Memory B cell (primary cell): Measurements from ENCODE around the gene CHRNB1.

Experiments
- ATAC-seq: fragments of 150-1000 bp; cut with Tn5 transposase; 2 replicates; pipeline ENCODE4 v1.10.0; 2021; ENCODE audit warnings: low read depth, mild to moderate bottlenecking, moderate library complexity
- DNase-seq, 2 donors: peaks; one replicate each; pipeline ENCODE4 v3.0.0; 2022; ENCODE audit warnings: low spot score in 2 of 2
- H3K27ac Mint-ChIP-seq: one replicate; pipeline ENCODE4 v1.8.0; 2022; ENCODE audit warnings: mild to moderate bottlenecking, moderate library complexity, mixed read lengths
- H3K27me3 Mint-ChIP-seq: one replicate; pipeline ENCODE4 v1.8.0; 2022; ENCODE audit warnings: mixed read lengths
- H3K36me3 Mint-ChIP-seq: one replicate; pipeline ENCODE4 v1.8.0; 2022; ENCODE audit warnings: mild to moderate bottlenecking, mixed read lengths
- H3K4me1 Mint-ChIP-seq: one replicate; pipeline ENCODE4 v1.8.0; 2022; ENCODE audit warnings: mixed read lengths
- H3K4me3 Mint-ChIP-seq: one replicate; pipeline ENCODE4 v1.8.0; 2022; ENCODE audit warnings: mild to moderate bottlenecking, moderate library complexity, mixed read lengths
- H3K9me3 Mint-ChIP-seq: one replicate; pipeline ENCODE4 v1.8.0; 2022; ENCODE audit warnings: mixed read lengths

CHRNB1 gene

GRCh38 chr17:7484067-7484918 lies 39.4 kb downstream of the CHRNB1 start, which contains the start of gene POLR2A:
Gene POLR2A, plus strand, starts transcription at chr17:7484366.
- no peaks in the 10 kb centered on the region for H3K9me3 Mint-ChIP-seq
- H3K36me3 Mint-ChIP-seq, result peaks cover 6% of the 10 kb centered on the region
- peak within 1 kb of the TSS; percentile 100 for H3K27ac Mint-ChIP-seq
- peak; percentile 100 for DNase-seq
- no peaks in the 10 kb centered on the region for H3K27me3 Mint-ChIP-seq
- H3K4me3 Mint-ChIP-seq, result peak within 1 kb of the TSS; percentile 99
- H3K4me1 Mint-ChIP-seq, result peaks cover 56% of the 10 kb centered on the region
- ATAC-seq, result peak; percentile 66

- Mint-ChIP-seq H3K27ac (peak overlapping the region; percentile 100), H3K9me3 (no peaks in the 10 kb centered on the region), H3K4me1 (peaks cover 56% of the 10 kb centered on the region), H3K36me3 (peaks cover 7% of the 10 kb centered on the region), H3K27me3 (no peaks in the 10 kb centered on the region), H3K4me3 (peak overlapping the region; percentile 99)
- ATAC-seq (no peak), DNase-seq (no peak)
These were observed 40.1 kb downstream of the CHRNB1 start for GRCh38 chr17:7484919-7485377.

- Mint-ChIP-seq H3K9me3 (no peaks in the 10 kb centered on the region), H3K27me3 (no peaks in the 10 kb centered on the region), H3K36me3 (peaks cover 12% of the 10 kb centered on the region), H3K4me1 (peaks cover 56% of the 10 kb centered on the region), H3K27ac (peak overlapping the region; percentile 49), H3K4me3 (peak overlapping the region; percentile 72)
- ATAC-seq (no peak), DNase-seq (no peak)
These were observed 41.3 kb downstream of the CHRNB1 start for GRCh38 chr17:7486181-7486580.

- Mint-ChIP-seq H3K36me3 (peaks cover 22% of the 10 kb centered on the region), H3K4me1 (peaks cover 53% of the 10 kb centered on the region), H3K27ac (no peak overlapping the region), H3K9me3 (no peaks in the 10 kb centered on the region), H3K4me3 (no peak overlapping the region), H3K27me3 (no peaks in the 10 kb centered on the region)
- no peak for ATAC-seq
- DNase-seq, result no peak
These were observed 45.3 kb downstream of the CHRNB1 start for GRCh38 chr17:7490144-7490543.

GRCh38 chr17:7491583-7491982 lies 46.7 kb downstream of the CHRNB1 start:
- Mint-ChIP-seq H3K27ac (no peak overlapping the region), H3K36me3 (peaks cover 25% of the 10 kb centered on the region), H3K4me1 (peaks cover 44% of the 10 kb centered on the region)

GRCh38 chr17:7493941-7494340 lies 49.1 kb downstream of the CHRNB1 start:
- H3K4me3 Mint-ChIP-seq, result no peak overlapping the region
- H3K9me3 Mint-ChIP-seq, result no peaks in the 10 kb centered on the region
- H3K36me3 Mint-ChIP-seq, result peaks cover 27% of the 10 kb centered on the region
- DNase-seq, result no peak
- no peak overlapping the region for H3K27ac Mint-ChIP-seq
- H3K27me3 Mint-ChIP-seq, result no peaks in the 10 kb centered on the region
- no peak for ATAC-seq
- peaks cover 31% of the 10 kb centered on the region for H3K4me1 Mint-ChIP-seq

More at GRCh38 chr17:7491583-7491982, 46.7 kb downstream of the CHRNB1 start:
- no peaks in the 10 kb centered on the region for H3K9me3 Mint-ChIP-seq
- ATAC-seq (no peak), DNase-seq (no peak)
- no peaks in the 10 kb centered on the region for H3K27me3 Mint-ChIP-seq
- H3K4me3 Mint-ChIP-seq, result no peak overlapping the region

DNA sequence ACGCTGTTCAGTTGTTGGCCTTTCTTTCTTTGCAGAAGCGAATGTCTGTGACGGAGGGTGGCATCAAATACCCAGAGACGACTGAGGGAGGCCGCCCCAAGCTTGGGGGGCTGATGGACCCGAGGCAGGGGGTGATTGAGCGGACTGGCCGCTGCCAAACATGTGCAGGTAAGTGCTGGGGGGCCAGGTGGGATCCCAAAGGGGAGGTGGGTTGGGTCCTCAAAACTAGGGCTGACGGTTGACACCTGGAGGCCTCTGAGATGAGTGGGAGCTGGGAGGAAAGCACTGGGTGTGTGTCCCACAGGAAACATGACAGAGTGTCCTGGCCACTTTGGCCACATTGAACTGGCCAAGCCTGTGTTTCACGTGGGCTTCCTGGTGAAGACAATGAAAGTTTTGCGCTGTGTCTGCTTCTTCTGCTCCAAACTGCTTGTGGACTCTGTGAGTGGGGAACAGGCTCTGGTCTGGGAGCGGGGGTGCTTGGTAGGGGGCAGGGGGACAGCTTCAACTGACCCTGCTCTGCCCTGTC lies 51.1 kb downstream of the CHRNB1 start:
- DNase-seq (no peak), ATAC-seq (no peak)
- Mint-ChIP-seq H3K4me1 (peaks cover 21% of the 10 kb centered on the region), H3K27me3 (no peaks in the 10 kb centered on the region), H3K36me3 (peaks cover 32% of the 10 kb centered on the region), H3K4me3 (no peak overlapping the region), H3K27ac (no peak overlapping the region), H3K9me3 (no peaks in the 10 kb centered on the region)

GRCh38 chr17:7496470-7497183 lies 51.8 kb downstream of the CHRNB1 start:
- Mint-ChIP-seq H3K27me3 (no peaks in the 10 kb centered on the region), H3K27ac (no peak overlapping the region), H3K36me3 (peaks cover 37% of the 10 kb centered on the region), H3K9me3 (no peaks in the 10 kb centered on the region), H3K4me1 (peaks cover 17% of the 10 kb centered on the region), H3K4me3 (no peak overlapping the region)
- no peak for ATAC-seq
- DNase-seq, result no peak

DNA sequence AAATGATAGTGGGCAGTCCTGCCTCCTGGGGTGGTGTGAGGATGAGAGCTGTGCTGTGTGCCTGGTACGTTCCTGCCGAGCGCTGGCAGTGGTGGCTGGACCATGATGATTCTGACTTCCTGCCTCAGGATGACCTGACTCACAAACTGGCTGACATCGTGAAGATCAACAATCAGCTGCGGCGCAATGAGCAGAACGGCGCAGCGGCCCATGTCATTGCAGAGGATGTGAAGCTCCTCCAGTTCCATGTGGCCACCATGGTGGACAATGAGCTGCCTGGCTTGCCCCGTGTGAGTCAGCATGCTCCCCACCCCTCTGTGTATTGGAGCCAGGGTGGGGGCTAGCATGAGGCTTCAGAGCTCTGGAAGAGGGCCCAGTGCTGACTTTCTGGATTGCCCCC lies 52.4 kb downstream of the CHRNB1 start:
- Mint-ChIP-seq H3K27me3 (no peaks in the 10 kb centered on the region), H3K36me3 (peaks cover 38% of the 10 kb centered on the region), H3K9me3 (no peaks in the 10 kb centered on the region), H3K4me1 (peaks cover 14% of the 10 kb centered on the region), H3K27ac (peak overlapping the region; percentile 41), H3K4me3 (no peak overlapping the region)
- DNase-seq (no peak), ATAC-seq (no peak)

- Mint-ChIP-seq H3K4me3 (no peak overlapping the region), H3K9me3 (no peaks in the 10 kb centered on the region), H3K36me3 (peaks cover 42% of the 10 kb centered on the region), H3K27me3 (no peaks in the 10 kb centered on the region), H3K27ac (peak overlapping the region; percentile 41), H3K4me1 (peaks cover 14% of the 10 kb centered on the region)
- no peak for ATAC-seq
- no peak for DNase-seq
These were observed 52.8 kb downstream of the CHRNB1 start for GRCh38 chr17:7497636-7498035.

GRCh38 chr17:7499161-7499560 lies 54.3 kb downstream of the CHRNB1 start:
- no peak for ATAC-seq
- no peaks in the 10 kb centered on the region for H3K9me3 Mint-ChIP-seq
- no peaks in the 10 kb centered on the region for H3K27me3 Mint-ChIP-seq
- H3K27ac Mint-ChIP-seq, result peak overlapping the region; percentile 31
- peaks cover 46% of the 10 kb centered on the region for H3K36me3 Mint-ChIP-seq
- peaks cover under 1% of the 10 kb centered on the region for H3K4me1 Mint-ChIP-seq
- no peak for DNase-seq
- no peak overlapping the region for H3K4me3 Mint-ChIP-seq

DNA sequence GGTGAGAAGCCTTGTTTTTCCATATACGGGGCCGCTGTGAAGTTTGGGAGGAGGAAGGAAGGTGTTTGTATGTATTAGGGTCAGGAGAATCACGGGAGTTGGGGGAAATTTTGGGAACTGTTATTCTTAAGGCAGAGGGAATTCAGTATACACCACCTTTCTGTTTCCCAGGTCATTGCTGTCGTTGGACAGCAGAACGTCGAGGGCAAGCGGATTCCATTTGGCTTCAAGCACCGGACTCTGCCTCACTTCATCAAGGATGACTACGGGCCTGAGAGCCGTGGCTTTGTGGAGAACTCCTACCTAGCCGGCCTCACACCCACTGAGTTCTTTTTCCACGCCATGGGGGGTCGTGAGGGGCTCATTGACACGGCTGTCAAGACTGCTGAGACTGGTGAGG lies 56.9 kb downstream of the CHRNB1 start:
- DNase-seq, result no peak
- Mint-ChIP-seq H3K36me3 (peaks cover 48% of the 10 kb centered on the region), H3K4me3 (no peak overlapping the region), H3K9me3 (no peaks in the 10 kb centered on the region), H3K27ac (no peak overlapping the region), H3K4me1 (no peaks in the 10 kb centered on the region), H3K27me3 (no peaks in the 10 kb centered on the region)
- ATAC-seq, result no peak

GRCh38 chr17:7502171-7502847 lies 57.4 kb downstream of the CHRNB1 start:
- H3K27ac Mint-ChIP-seq, result no peak overlapping the region
- no peak overlapping the region for H3K4me3 Mint-ChIP-seq
- peaks cover 44% of the 10 kb centered on the region for H3K36me3 Mint-ChIP-seq

GRCh38 chr17:7502987-7503386 lies 58.1 kb downstream of the CHRNB1 start:
- no peak for DNase-seq
- ATAC-seq, result no peak
- no peak overlapping the region for H3K4me3 Mint-ChIP-seq
- H3K9me3 Mint-ChIP-seq, result no peaks in the 10 kb centered on the region
- H3K4me1 Mint-ChIP-seq, result no peaks in the 10 kb centered on the region
- H3K27me3 Mint-ChIP-seq, result no peaks in the 10 kb centered on the region
- H3K27ac Mint-ChIP-seq, result no peak overlapping the region
- H3K36me3 Mint-ChIP-seq, result peaks cover 44% of the 10 kb centered on the region

More at GRCh38 chr17:7502171-7502847, 57.4 kb downstream of the CHRNB1 start:
- ATAC-seq (no peak), DNase-seq (no peak)
- H3K27me3 Mint-ChIP-seq, result no peaks in the 10 kb centered on the region
- no peaks in the 10 kb centered on the region for H3K9me3 Mint-ChIP-seq
- H3K4me1 Mint-ChIP-seq, result no peaks in the 10 kb centered on the region
